HEK293 (cell line): ENCODE results near the gene CCN2.

Experiments
- BCL11B ChIP-seq: fragments of 450-650 bp; formaldehyde crosslinking; IDR thresholded peaks from 2 replicates; pipeline ENCODE4 v1.5.1; 2016; ENCODE audit warnings: low read depth, missing biosample characterization, missing genetic modification characterization
- CTCF ChIP-seq: fragments of 450-650 bp; formaldehyde crosslinking; IDR thresholded peaks from 2 replicates; pipeline ENCODE4 v1.5.1; 2016; ENCODE audit warnings: missing biosample characterization, missing genetic modification characterization
- INSM2 ChIP-seq: fragments of 450-650 bp; formaldehyde crosslinking; IDR thresholded peaks from 2 replicates; pipeline ENCODE4 v1.5.1; 2016; ENCODE audit warnings: missing biosample characterization, missing genetic modification characterization
- ZBTB49 ChIP-seq: fragments of 450-650 bp; formaldehyde crosslinking; IDR thresholded peaks from 2 replicates; pipeline ENCODE4 v1.5.1; 2016; ENCODE audit warnings: missing biosample characterization, missing genetic modification characterization, low read depth
- ZFP3 ChIP-seq: fragments of 450-650 bp; formaldehyde crosslinking; IDR thresholded peaks from 2 replicates; pipeline ENCODE4 v1.5.1; 2016; ENCODE audit warnings: low read depth, missing biosample characterization, missing genetic modification characterization
- ZNF670 ChIP-seq: fragments of 450-650 bp; formaldehyde crosslinking; IDR thresholded peaks from 2 replicates; pipeline ENCODE4 v1.5.1; 2016; ENCODE audit warnings: missing biosample characterization, missing genetic modification characterization, low read depth
- ZNF776 ChIP-seq: fragments of 450-650 bp; formaldehyde crosslinking; IDR thresholded peaks from 2 replicates; pipeline ENCODE4 v1.5.0; 2017; ENCODE audit warnings: missing biosample characterization, missing genetic modification characterization, borderline replicate concordance
- ZSCAN5A ChIP-seq: fragments of 450-650 bp; formaldehyde crosslinking; IDR thresholded peaks from 2 replicates; pipeline ENCODE4 v1.5.1; 2016; ENCODE audit warnings: missing biosample characterization, missing genetic modification characterization

- TF ChIP-seq ZSCAN5A (tag by site-specific recombination) = no peak
- no peak for TF ChIP-seq CTCF (tag by site-specific recombination)
- no peak for TF ChIP-seq ZBTB49 (tag by site-specific recombination)
- no peak for TF ChIP-seq ZNF670 (tag by site-specific recombination)
- TF ChIP-seq ZNF776 (tag by site-specific recombination) = no peak
- no peak for TF ChIP-seq INSM2 (tag by site-specific recombination)
- TF ChIP-seq ZFP3 (tag by site-specific recombination) = no peak
- TF ChIP-seq BCL11B (tag by site-specific recombination) = no peak
Measured at GRCh38 chr6:131995917-131996316, 44.7 kb upstream of the CCN2 start.
